Ishikawa (cell line): ENCODE results near the gene ARID1B.

Source experiments
- CEBPB ChIP-seq: IDR thresholded peaks from 2 replicates; pipeline ENCODE4 v1.6.1; 2012
- CREB1 ChIP-seq: IDR thresholded peaks from 2 replicates; pipeline ENCODE4 v1.6.1; 2012; ENCODE audit warnings: low read depth
- EGR1 ChIP-seq: IDR thresholded peaks from 2 replicates; pipeline ENCODE4 v1.6.1; 2012
- EP300 ChIP-seq: IDR thresholded peaks from 2 replicates; pipeline ENCODE4 v1.6.1; 2012; ENCODE audit warnings: borderline replicate concordance
- FOXM1 ChIP-seq: IDR thresholded peaks from 2 replicates; pipeline ENCODE4 v1.6.1; 2012; ENCODE audit warnings: low read depth, borderline replicate concordance
- MAX ChIP-seq: IDR thresholded peaks from 2 replicates; pipeline ENCODE4 v1.6.1; 2012
- NFIC ChIP-seq: IDR thresholded peaks from 2 replicates; pipeline ENCODE4 v1.6.1; 2012
- RAD21 ChIP-seq: IDR thresholded peaks from 2 replicates; pipeline ENCODE4 v1.6.1; 2012; ENCODE audit warnings: low read depth
- TAF1 ChIP-seq: IDR thresholded peaks from 2 replicates; pipeline ENCODE4 v1.6.1; 2012; ENCODE audit warnings: low read depth, mild to moderate bottlenecking
- TCF12 ChIP-seq: IDR thresholded peaks from 2 replicates; pipeline ENCODE4 v1.6.1; 2012; ENCODE audit warnings: low read depth
- TEAD4 ChIP-seq: IDR thresholded peaks from 2 replicates; pipeline ENCODE4 v1.6.1; 2012
- YY1 ChIP-seq: IDR thresholded peaks from 2 replicates; pipeline ENCODE4 v1.6.1; 2012; ENCODE audit warnings: low read depth
- ZBTB7A ChIP-seq: IDR thresholded peaks from 2 replicates; pipeline ENCODE4 v1.6.1; 2012; ENCODE audit warnings: low read depth
- TF ChIP-seq, protein P1 (sequence below): IDR thresholded peaks from 2 replicates; pipeline ENCODE4 v1.6.1; 2012; ENCODE audit warnings: low read depth, mild to moderate bottlenecking
- TF ChIP-seq, protein P2 (sequence below): IDR thresholded peaks from 2 replicates; pipeline ENCODE4 v1.6.1; 2012

ARID1B gene

GRCh38 chr6:156938143-156938542 lies 161.0 kb downstream of the ARID1B start:
- no peak for TF ChIP-seq EGR1
- TF ChIP-seq ZBTB7A = no peak
- no peak for TF ChIP-seq CREB1
- TF ChIP-seq TAF1 = no peak
- TF ChIP-seq RAD21 = no peak
- TF ChIP-seq CEBPB = no peak
- no peak for TF ChIP-seq YY1
- TF ChIP-seq EP300 = no peak
- no peak for TF ChIP-seq MAX
- TF ChIP-seq, protein P1, sequence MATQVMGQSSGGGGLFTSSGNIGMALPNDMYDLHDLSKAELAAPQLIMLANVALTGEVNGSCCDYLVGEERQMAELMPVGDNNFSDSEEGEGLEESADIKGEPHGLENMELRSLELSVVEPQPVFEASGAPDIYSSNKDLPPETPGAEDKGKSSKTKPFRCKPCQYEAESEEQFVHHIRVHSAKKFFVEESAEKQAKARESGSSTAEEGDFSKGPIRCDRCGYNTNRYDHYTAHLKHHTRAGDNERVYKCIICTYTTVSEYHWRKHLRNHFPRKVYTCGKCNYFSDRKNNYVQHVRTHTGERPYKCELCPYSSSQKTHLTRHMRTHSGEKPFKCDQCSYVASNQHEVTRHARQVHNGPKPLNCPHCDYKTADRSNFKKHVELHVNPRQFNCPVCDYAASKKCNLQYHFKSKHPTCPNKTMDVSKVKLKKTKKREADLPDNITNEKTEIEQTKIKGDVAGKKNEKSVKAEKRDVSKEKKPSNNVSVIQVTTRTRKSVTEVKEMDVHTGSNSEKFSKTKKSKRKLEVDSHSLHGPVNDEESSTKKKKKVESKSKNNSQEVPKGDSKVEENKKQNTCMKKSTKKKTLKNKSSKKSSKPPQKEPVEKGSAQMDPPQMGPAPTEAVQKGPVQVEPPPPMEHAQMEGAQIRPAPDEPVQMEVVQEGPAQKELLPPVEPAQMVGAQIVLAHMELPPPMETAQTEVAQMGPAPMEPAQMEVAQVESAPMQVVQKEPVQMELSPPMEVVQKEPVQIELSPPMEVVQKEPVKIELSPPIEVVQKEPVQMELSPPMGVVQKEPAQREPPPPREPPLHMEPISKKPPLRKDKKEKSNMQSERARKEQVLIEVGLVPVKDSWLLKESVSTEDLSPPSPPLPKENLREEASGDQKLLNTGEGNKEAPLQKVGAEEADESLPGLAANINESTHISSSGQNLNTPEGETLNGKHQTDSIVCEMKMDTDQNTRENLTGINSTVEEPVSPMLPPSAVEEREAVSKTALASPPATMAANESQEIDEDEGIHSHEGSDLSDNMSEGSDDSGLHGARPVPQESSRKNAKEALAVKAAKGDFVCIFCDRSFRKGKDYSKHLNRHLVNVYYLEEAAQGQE = no peak
- no peak for TF ChIP-seq TCF12
- TF ChIP-seq FOXM1 = no peak
- no peak for TF ChIP-seq TEAD4
- TF ChIP-seq, protein P2, sequence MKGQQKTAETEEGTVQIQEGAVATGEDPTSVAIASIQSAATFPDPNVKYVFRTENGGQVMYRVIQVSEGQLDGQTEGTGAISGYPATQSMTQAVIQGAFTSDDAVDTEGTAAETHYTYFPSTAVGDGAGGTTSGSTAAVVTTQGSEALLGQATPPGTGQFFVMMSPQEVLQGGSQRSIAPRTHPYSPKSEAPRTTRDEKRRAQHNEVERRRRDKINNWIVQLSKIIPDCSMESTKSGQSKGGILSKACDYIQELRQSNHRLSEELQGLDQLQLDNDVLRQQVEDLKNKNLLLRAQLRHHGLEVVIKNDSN = no peak

GRCh38 chr6:156940221-156940620 lies 163.0 kb downstream of the ARID1B start:
- no peak for TF ChIP-seq EGR1
- TF ChIP-seq RAD21 = no peak

- TF ChIP-seq CEBPB (no peak), MAX (no peak), CREB1 (no peak), FOXM1 (no peak), TEAD4 (no peak), TCF12 (no peak), TAF1 (no peak), RAD21 (no peak), EP300 (no peak), YY1 (no peak), NFIC (no peak)
- TF ChIP-seq, protein P1 = no peak
- TF ChIP-seq, protein P2 = no peak
Measured at GRCh38 chr6:156942266-156942665, 165.1 kb downstream of the ARID1B start.

GRCh38 chr6:156943166-156943565 lies 166.0 kb downstream of the ARID1B start:
- TF ChIP-seq FOXM1 = no peak

GRCh38 chr6:156943816-156944215 lies 166.6 kb downstream of the ARID1B start:
- TF ChIP-seq EGR1 (no peak), CREB1 (no peak), ZBTB7A (no peak), TEAD4 (no peak), FOXM1 (no peak), EP300 (no peak), CEBPB (no peak), TAF1 (no peak), TCF12 (no peak), NFIC (no peak), RAD21 (no peak), MAX (no peak), YY1 (no peak)
- TF ChIP-seq, protein P2 = no peak
- TF ChIP-seq, protein P1 = no peak
